Anterior cingulate cortex (tissue), 58 donors: Measurements from ENCODE around the gene FMNL2.
"Not testable (repeated sequence)": the region's sequence is repeated elsewhere in the genome, so short reads cannot be mapped to it uniquely, and the experiment has no call there.

Experiments used
- DNase-seq, 58 donors: peaks; one replicate each; lab custom pipeline; 2025; lab: John Stamatoyannopoulos, UW

Gene FMNL2

GRCh38 chr2:152370783-152371182 lies 35.8 kb downstream of the FMNL2 start:
- DNase-seq = no peak

- DNase-seq = peak in 5 of 58 donors; percentile 7 to 30 (median 23)
Observed at GRCh38 chr2:152372438-152372984, 37.5 kb downstream of the FMNL2 start.

DNA sequence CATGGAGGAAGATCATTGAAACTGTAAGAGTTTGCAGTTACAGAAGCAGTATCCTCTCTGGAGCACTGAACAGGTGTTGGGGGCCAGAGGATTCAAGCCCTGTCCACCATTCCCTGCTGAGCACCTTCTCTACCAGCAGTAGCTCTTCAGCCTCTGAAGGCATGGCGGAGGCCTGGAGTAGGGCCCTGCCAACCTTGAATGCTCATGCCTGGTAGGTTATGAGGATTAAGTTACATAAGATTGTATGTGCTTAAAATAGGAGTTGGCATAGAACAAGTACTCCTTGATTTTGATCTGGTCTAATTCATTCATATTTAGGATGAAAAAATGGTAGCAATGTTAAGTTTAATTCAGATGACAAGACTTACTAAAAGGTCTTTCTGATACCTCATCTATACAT lies 40.2 kb downstream of the FMNL2 start:
- DNase-seq = no peak

DNA sequence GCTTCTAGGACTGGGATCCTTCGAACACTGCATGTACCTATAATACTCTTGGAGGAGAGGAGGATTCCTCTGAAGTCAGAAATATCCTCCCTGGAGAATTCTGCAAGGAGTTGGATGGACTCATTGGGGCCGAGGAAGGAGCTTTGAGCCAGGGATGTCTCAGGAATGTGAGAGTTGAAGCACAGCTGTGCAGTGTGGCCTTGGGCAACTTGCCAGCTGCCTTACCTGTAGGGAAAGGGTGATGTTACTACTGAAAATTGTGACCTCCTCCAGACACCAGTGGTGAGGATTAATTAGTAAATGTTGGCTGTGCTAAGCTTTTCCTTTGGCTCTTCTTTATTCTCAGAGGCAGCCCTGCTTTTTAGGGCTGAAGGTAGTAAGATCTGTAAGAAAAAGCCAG lies 41.4 kb downstream of the FMNL2 start:
- no peak for DNase-seq

DNA sequence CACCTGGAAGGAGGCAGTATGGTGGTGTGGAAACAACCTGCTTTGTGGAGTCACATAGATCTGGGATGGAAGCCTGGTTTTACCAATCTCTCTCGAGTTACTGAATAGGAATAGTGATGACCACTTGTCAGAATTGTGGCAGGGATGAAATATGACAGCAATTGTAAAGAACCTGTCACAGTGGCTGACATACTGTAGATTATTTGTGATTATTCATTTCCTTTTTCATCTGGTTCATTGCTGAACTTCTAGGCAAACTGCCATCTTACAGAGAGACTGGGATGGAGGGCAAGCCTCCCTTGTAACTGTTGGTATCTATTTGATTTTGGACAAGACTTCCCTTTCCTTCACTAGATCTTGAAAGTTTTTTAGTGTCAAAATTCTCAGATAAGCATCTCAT lies 42.0 kb downstream of the FMNL2 start:
- DNase-seq = no peak

GRCh38 chr2:152379089-152379488 lies 44.1 kb downstream of the FMNL2 start:
- DNase-seq = no peak

DNA sequence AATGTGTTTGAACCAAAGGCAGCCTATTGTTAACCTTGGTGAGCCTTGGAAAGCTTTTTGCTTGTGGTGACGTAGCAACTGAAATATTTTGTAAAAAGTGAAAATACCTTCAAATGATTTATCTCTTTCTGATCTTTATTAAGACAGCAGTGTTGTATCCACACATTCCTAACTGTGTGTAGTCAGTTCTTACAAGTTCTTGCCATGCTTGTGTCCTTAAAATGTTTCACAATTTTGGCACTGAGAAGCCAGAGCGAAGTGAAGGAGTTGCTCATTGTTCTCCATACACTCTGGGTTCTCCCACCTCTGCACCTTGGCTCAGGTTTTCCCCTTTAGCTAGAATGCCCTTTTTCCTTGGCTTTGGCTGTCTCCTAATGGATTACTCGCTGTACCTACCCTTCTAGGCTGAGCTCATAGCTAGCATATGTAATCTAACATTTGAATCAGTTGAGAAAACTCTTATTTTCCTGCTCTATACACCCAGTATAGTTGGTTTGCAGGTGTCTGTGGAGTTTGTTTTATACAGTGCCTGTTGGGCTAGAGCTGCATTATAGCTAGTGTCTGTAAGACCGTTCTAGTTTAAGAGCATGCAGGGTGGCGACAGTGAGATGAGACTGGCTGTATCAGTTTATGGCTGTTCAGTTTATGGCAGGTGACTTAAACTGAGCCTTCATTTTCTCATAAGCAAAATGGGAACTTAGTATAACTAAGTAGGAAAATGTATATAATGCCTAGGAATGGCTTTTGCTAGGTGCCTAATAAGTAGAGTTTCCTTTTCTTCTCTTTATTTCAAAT lies 45.5 kb downstream of the FMNL2 start:
- DNase-seq = no peak

GRCh38 chr2:152383702-152384101 lies 48.7 kb downstream of the FMNL2 start:
- DNase-seq = no peak

GRCh38 chr2:152384992-152385391 lies 50.0 kb downstream of the FMNL2 start:
- DNase-seq = no peak

DNA sequence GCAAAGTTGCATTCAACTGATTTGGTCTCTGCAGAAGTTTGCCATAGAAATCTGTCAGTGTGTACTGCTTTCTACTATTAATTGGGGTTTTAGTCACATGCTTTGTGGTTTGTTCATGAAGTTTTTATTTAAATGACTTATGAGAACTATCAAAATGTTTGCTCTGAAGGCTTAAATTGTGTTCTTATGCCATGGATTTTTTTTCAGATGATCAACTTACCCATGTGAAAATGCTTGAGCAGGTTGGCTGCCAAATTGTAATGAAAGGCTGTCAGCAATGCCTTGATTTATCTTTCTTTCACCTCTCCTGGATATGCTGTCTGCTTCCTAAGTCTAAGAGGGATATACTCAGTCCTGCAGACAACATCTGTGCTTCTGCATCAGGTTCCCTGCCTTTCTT lies 50.7 kb downstream of the FMNL2 start:
- no peak for DNase-seq

GRCh38 chr2:152386266-152386665 lies 51.3 kb downstream of the FMNL2 start:
- DNase-seq = no peak

DNA sequence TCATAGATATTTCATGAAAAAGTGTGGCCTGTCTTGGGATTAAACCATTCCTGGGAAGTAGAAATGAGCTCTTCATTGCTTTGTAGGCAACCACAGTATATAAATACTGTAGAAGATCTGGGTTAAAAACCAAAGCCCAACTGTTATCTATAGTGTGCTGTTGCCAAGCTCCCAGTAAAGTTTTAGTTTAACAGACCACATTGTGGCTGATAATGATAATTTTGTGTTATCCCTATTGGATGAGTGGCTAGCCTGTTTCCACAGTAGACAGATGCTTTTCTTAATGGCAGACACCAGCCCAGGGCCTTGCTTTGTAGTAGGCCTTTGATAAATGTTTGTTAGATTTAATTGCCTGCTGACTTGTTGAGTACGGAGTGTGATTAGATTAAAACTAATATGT lies 52.1 kb downstream of the FMNL2 start:
- DNase-seq = no peak

DNA sequence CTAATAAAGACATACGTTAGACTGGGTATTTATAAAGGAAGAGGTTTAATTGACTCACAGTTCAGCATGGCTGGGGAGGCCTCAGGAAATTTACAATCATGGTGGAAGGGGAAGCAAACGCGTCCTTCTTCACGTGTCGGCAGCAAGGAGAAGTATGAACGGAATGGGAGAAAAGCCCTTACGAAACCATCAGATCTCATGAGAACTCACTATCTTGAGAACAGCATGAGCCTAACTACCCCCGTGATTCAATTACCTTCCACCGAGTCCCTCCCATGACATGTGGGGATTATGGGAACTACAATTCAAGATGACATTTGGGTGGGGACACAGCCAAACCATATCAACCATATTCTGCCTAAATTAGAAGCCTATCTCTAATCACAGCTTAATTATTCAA lies 53.3 kb downstream of the FMNL2 start:
- DNase-seq = not testable (repeated sequence)

DNA sequence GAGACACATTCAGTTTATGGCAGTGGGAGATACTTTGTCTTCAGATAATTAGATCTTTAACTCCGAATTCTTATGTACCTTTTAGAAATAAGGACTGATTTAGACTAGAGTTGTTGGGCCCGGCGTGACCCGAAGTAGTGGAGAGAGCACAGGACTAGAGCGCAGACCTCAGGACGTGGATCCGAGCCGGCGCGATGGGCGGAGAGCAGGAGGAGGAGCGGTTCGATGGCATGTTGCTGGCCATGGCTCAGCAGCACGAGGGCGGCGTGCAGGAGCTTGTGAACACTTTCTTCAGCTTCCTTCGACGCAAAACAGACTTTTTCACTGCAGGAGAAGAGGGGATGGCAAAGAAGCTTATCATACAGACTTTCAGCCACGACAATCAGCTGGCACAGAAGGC lies 54.5 kb downstream of the FMNL2 start:
- no peak for DNase-seq

DNA sequence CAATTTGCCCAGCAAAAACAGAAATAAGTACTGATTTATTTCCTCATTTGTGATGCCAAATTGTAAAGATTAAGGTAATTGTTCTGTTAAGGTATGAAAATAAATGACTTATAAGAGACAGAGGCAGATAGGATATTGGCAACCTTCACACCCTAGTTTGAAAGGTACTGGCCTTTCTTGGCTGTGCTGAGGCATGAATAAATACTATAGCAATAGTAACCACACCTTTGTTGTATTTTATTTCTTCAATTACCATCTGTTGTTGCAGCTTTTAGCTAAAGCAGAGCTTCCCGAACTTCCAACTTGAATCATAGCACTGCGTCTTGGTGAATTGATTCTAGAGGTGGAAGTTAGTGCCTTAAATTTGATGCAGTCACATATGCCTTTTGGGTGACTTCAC lies 55.9 kb downstream of the FMNL2 start:
- no peak for DNase-seq

- DNase-seq = no peak
Observed at GRCh38 chr2:152391318-152391717, 56.3 kb downstream of the FMNL2 start.

GRCh38 chr2:152393377-152393776 lies 58.4 kb downstream of the FMNL2 start:
- no peak for DNase-seq

- DNase-seq = peak in 1 of 58 donors; percentile 27
Observed at GRCh38 chr2:152394326-152394725, 59.4 kb downstream of the FMNL2 start.

- DNase-seq = peak in 1 of 58 donors; percentile 9
Observed at GRCh38 chr2:152395103-152395502, 60.1 kb downstream of the FMNL2 start.

- peak in 1 of 58 donors; percentile 9 for DNase-seq
Observed at GRCh38 chr2:152395572-152395971, 60.6 kb downstream of the FMNL2 start.

DNA sequence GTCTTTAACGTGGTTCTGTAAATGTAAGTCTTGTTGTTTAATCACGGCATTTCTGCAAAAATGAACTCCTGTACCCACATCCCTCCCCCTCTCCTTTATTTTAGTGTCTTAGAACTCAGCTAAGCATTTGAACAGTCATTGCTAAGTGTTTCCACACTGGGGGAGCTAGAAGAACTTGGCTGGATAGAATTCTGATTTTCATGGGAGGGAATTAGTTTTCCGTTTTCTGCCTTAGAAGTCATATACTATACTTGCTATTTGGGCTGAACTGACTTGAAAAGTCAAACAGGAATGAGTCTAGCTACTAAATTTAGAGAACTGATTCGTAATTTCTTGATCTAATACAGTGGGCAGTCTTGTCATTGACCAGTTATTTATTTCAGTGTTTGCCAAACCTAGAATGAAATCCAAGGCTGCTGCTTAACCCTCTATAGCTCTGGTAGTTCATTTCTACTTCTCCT lies 61.1 kb downstream of the FMNL2 start:
- DNase-seq = peak in 1 of 58 donors; percentile 29

GRCh38 chr2:152396763-152397162 lies 61.8 kb downstream of the FMNL2 start:
- DNase-seq = no peak
